Testis (tissue), 3 donors: ENCODE results near the gene SPON1. TPM values are rescaled to one million over a fixed set of nuclear protein-coding genes. Genes with fewer than 3 reads are reported as not detected.

Experiments used
- DNase-seq: peaks from one replicate; pipeline ENCODE4 v3.0.0-alpha.2; 2019
- H3K27ac ChIP-seq, 2 donors: fragments of 200-600 bp; sonication (generic); one replicate each; pipeline ENCODE4 v1.5.1; 2019
- H3K27me3 ChIP-seq: fragments of 200-600 bp; sonication (generic); one replicate; pipeline ENCODE4 v1.5.1; 2019
- H3K36me3 ChIP-seq: fragments of 200-600 bp; sonication (generic); one replicate; pipeline ENCODE4 v1.5.1; 2017; ENCODE audit warnings: low read depth; ENCODE audit errors: missing control alignments
- H3K4me1 ChIP-seq: fragments of 200-600 bp; sonication (generic); one replicate; pipeline ENCODE4 v1.5.1; 2019
- H3K4me3 ChIP-seq, 2 donors: fragments of 200-600 bp; sonication (generic); one replicate each; pipeline ENCODE4 v1.5.1; 2017 to 2019
- H3K9me3 ChIP-seq: fragments of 200-600 bp; sonication (generic); one replicate; pipeline ENCODE4 v1.5.1; 2017
- CTCF ChIP-seq, 3 experiments: fragments of 450-650 bp in 2 of 3; fragments of 200-600 bp in 1 of 3; sonication (generic) in 1 of 3; IDR thresholded peaks; one replicate each; pipeline ENCODE4 v1.5.1; 2016 to 2019; ENCODE audit warnings: antibody characterized with exemption in 3 of 3, mild to moderate bottlenecking in 2 of 3, moderate library complexity in 1 of 3
- POLR2A ChIP-seq: fragments of 450-650 bp; IDR thresholded peaks from one replicate; pipeline ENCODE4 v1.6.1; 2017; ENCODE audit warnings: antibody characterized with exemption, mild to moderate bottlenecking, moderate library complexity
- WGBS, 2 donors: methylation state at CpG; one replicate each; pipeline ENCODE4 v1.1.5; 2018; 5-methylcytosine and 5-hydroxymethylcytosine counted together
- intact Hi-C: fragments of 100-400 bp; cut with DNase I; formaldehyde crosslinking; loops from one replicate; pipeline ENCODE4 v1.15.1; 2023; ENCODE audit warnings: low total_unique reads
- polyA plus RNA-seq: library from polyadenylated mRNA; stranded (reverse); fragments of 350-450 nt; fragmentation: Illumina TruSeq; extraction: RNeasy Lipid Tissue Mini Kit (QIAGEN cat#74804); gene quantifications from one replicate; pipeline ENCODE4 v1.2.3, GENCODE V29; 2014; ENCODE audit warnings: low read depth, low replicate concordance; ENCODE audit not compliant: insufficient read depth
- total RNA-seq, 2 donors: library from RNA; depleted of rRNA; stranded (reverse); fragments of >200 nt; gene quantifications; one replicate each; pipeline ENCODE4 v1.2.3, GENCODE V29; 2016

Gene SPON1
- total and polyA plus RNA-seq, 3 donors from 2014 or later: 6.9 to 11.9 (median 7.6) TPM

GRCh38 chr11:14117632-14118031 is 155.1 kb downstream of the SPON1 start:
- no peak for DNase-seq
- no peaks in the 10 kb centered on the region for H3K36me3 ChIP-seq
- no peak overlapping the region for H3K4me3 ChIP-seq
- no peaks in the 10 kb centered on the region for H3K9me3 ChIP-seq
- H3K4me1 ChIP-seq: no peaks in the 10 kb centered on the region
- no peak for TF ChIP-seq POLR2A
- no peak for TF ChIP-seq CTCF (IDR thresholded peaks at IDR 0.05)
- intact Hi-C loops: no loop called here
- WGBS, 2 donors: 83 to 91% methylated on average over 1 of the region's 1 CpG
- H3K27me3 ChIP-seq: no peaks in the 10 kb centered on the region
- no peak overlapping the region for H3K27ac ChIP-seq

- Histone ChIP-seq H3K4me3 (no peak overlapping the region), H3K4me1 (no peaks in the 10 kb centered on the region), H3K27me3 (no peaks in the 10 kb centered on the region), H3K36me3 (no peaks in the 10 kb centered on the region), H3K9me3 (no peaks in the 10 kb centered on the region), H3K27ac (no peak overlapping the region)
- no peak for DNase-seq
- 0 to 48% methylated on average over 1 of the region's 1 CpG for WGBS, 2 donors
- intact Hi-C loops: no loop called here
- no peak for TF ChIP-seq CTCF (IDR thresholded peaks at IDR 0.05)
- no peak for TF ChIP-seq POLR2A
These were observed 155.5 kb downstream of the SPON1 start for GRCh38 chr11:14118072-14118471.

DNA sequence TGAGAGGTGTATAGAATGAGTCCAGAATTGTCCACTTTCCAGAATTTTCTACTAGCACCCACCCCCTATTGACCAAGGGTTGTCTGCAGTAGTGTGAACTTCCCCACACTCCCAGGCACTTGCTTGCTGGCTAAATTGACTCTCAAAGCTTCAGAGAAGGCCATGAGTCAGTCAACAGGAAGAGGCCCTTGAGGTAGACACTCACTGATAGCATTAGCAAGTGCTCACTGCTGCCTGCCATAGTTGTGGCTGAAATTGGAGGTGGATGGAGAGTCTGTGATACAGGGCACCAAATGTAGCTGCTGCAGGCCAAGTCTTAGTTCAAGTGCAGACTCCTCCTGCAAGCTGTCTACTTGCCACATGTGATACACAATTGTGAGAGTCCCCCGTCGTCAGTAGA is 156.8 kb downstream of the SPON1 start:
- 90 to 95% methylated on average over 2 of the region's 2 CpGs for WGBS, 2 donors
- Histone ChIP-seq H3K4me3 (no peak overlapping the region), H3K36me3 (no peaks in the 10 kb centered on the region), H3K4me1 (no peaks in the 10 kb centered on the region), H3K27me3 (no peaks in the 10 kb centered on the region), H3K9me3 (no peaks in the 10 kb centered on the region), H3K27ac (no peak overlapping the region)
- no peak for TF ChIP-seq POLR2A
- TF ChIP-seq CTCF (IDR thresholded peaks at IDR 0.05): no peak
- intact Hi-C loops: no loop called here
- no peak for DNase-seq

DNA sequence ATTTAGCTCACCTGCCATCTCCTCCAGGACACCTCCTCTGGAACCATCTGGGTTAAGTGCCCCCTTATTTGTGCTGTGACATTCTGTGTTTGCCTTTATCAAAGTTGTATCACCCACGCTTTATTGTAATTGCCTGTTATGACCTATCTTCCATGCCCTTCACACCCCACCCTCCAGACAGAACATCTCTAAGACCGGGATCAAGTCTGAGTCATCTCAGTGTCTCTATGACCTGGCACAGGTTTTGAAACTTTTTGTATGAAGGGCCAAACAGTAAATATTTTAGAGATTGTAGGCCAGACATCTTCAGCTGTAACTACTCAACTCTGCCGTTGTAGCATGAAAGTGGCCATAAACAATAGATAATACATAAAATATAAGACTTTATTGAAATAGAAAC is 161.8 kb downstream of the SPON1 start:
- no peak overlapping the region for H3K4me3 ChIP-seq
- H3K4me1 ChIP-seq: no peaks in the 10 kb centered on the region
- no peak overlapping the region for H3K27ac ChIP-seq
- H3K9me3 ChIP-seq: no peaks in the 10 kb centered on the region
- no peak for DNase-seq
- TF ChIP-seq POLR2A: no peak
- no peak for TF ChIP-seq CTCF (IDR thresholded peaks at IDR 0.05)
- WGBS, 2 donors: 76 to 87% methylated on average over 3 of the region's 3 CpGs
- no peaks in the 10 kb centered on the region for H3K27me3 ChIP-seq
- no peaks in the 10 kb centered on the region for H3K36me3 ChIP-seq
- intact Hi-C loops: no loop called here

- 75 to 82% methylated on average over 3 of the region's 3 CpGs for WGBS, 2 donors
- no peaks in the 10 kb centered on the region for H3K4me1 ChIP-seq
- intact Hi-C loops: no loop called here
- no peak overlapping the region for H3K4me3 ChIP-seq
- no peak overlapping the region for H3K27ac ChIP-seq
- no peaks in the 10 kb centered on the region for H3K9me3 ChIP-seq
- TF ChIP-seq POLR2A: no peak
- TF ChIP-seq CTCF (IDR thresholded peaks at IDR 0.05): no peak
- no peak for DNase-seq
- H3K27me3 ChIP-seq: no peaks in the 10 kb centered on the region
- H3K36me3 ChIP-seq: no peaks in the 10 kb centered on the region
These were observed 162.4 kb downstream of the SPON1 start for GRCh38 chr11:14124886-14125285.
